IPS DF 4.7 (cell line): ENCODE measurements around the gene ALG3.
"Not testable (repeated sequence)": the region's sequence is repeated elsewhere in the genome, so short reads cannot be mapped to it uniquely, and the experiment has no call there.

ENCODE experiments used
- DNase-seq: peaks from one replicate; pipeline ENCODE4 v3.0.0-alpha.2; 2013; ENCODE audit warnings: low spot score; ENCODE audit errors: extremely low read depth

Gene ALG3

DNA sequence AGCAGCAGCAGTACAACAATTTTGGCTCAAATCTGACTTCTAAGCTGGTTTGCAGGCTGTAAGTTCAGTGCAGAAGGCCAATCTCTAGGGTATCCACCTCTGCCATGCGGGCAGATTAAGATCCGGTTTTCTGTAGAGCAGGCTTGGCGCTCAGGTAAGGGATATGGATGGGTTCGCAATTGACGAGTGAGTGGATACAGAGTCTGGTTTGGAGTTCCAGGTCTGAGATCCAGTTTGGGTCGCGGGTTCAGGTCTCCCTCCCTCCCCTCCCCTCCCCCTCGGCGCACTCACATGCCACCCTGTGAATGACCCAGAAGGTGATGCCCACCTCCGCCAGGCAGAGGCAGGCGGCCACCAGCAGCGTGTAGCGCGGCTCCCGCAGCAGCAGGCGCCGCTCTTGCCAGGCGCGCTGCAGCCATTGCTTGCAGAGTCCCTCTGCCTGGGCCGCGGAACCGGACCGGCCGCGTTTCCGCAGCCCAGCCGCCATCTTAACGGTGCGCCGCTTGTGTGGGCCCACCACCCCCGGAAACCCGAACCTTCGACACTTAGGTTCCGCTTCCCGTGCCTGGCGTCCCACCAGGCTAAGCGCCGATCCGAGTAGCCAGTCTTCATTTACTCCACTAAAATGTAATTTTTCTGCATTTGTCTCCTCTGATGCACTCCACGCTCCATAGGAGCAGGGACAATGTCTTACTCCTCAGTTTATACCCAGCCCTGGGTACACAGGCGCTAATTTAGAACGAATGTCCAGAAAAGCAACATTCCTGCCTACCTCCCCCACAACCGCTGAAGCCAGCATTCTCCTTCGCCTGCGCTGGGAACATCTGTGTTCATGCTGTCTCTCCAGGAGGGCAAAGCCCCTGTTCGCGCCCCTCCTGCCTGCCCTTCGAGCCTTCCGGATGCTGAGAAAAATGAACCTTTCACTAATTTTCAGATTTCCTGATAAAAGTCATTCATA lies at the start of gene ALG3:
TSS of gene ALG3 (minus strand) at position 509 of the 958 bp plus-strand sequence. CDS start at position 487, 22 bp downstream.
- no peak for DNase-seq

DNA sequence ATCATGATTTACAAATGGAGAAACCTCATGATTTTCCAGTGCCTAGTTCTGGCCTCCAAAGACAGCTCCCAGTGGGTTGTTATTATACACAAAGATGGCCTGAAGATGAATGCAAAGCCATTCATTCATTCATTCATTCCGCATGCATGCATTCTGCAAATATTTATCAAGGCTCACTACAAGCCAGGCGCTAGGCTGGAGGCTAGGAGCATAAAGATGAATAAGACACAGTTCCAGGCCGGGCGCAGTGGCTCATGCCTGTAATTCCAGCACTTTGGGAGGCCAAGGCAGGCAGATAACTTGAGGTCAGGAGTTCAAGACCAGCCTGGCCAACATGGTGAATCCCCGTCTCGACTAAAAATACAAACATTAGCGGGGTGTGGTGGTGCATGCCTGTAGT lies 47.9 kb upstream of the ALG3 start:
- no peak for DNase-seq

DNA sequence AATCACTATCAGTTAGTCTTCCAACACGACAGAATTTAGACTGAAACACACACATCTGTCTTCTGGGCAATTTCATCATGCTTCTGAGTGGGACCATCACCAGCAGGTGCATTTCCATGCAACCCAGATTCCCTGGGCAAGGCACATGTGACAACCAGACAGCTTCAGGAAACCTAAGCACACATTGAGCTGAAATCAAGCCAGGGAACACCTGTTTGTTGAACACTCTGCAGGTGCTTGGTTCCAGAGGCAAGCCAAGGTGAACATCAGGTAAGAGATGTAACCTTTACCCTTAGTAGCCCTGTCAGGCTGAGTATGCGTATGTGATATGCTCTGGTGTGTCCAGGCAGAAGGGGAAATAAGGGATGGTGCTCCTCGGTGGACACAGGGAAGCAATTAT lies 47.0 kb upstream of the ALG3 start:
- no peak for DNase-seq

DNA sequence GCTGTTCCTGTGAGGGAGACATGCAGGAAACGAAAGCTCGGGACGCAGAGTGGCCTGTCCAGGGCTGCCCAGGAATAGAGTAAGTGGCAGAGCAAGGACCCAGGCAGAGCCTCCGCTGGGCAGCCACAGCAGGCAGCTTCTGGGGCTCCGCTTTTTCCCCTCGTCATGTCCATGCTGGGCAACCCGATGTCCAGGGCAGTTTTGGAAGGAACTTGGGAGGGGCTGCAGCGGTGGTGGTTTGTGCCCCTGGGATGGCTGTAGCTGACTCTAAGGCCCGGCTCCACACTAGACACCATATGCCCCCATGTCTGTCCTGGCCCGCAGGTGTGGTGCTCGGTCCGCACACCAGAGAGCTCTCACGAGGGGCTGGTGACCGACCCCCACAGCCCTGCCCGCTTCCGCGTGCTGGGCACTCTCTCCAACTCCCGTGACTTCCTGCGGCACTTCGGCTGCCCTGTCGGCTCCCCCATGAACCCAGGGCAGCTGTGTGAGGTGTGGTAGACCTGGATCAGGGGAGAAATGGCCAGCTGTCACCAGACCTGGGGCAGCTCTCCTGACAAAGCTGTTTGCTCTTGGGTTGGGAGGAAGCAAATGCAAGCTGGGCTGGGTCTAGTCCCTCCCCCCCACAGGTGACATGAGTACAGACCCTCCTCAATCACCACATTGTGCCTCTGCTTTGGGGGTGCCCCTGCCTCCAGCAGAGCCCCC lies 43.1 kb upstream of the ALG3 start:
- DNase-seq = no peak

DNA sequence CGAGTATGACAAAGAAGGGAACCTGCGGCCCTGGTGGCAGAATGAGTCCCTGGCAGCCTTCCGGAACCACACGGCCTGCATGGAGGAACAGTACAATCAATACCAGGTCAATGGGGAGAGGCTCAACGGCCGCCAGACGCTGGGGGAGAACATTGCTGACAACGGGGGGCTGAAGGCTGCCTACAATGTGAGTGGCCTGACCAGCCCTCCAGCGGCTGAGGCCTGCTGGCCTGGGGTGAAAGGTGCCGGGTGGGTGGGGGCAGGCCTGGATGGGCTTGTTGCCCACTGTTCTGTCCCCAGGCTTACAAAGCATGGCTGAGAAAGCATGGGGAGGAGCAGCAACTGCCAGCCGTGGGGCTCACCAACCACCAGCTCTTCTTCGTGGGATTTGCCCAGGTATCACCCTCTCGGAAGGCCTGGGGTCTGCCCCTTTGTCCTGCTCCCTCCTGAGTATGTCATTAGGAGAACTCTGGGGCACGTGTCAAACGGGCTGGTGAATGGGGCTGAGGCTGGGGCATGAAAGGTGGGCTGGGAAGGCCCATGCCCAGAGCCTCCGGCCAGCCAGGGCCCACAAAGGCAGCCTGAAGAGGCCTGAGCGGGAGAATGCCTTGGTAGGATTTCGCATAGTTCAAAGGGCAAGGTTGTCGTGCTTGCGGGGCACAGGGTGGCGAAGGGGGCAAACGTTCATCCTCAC lies 42.4 kb upstream of the ALG3 start:
- DNase-seq = no peak

DNA sequence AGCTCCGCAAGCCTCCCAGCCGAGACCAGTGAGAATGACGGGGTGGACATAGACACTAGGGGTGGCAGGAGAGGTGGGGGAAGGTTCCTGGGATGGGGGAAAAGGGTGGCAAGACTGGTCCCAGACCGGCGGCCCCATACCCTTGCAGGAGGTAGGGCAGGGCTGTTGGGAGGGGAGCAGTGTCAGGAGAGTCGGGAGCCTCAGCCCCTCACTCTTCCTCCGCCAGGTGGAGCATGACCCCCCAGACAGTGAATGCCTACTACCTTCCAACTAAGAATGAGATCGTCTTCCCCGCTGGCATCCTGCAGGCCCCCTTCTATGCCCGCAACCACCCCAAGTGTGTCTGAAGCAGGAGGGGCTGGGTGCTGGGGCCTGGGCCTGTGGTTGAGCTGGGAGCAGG lies 41.6 kb upstream of the ALG3 start:
- no peak for DNase-seq

DNA sequence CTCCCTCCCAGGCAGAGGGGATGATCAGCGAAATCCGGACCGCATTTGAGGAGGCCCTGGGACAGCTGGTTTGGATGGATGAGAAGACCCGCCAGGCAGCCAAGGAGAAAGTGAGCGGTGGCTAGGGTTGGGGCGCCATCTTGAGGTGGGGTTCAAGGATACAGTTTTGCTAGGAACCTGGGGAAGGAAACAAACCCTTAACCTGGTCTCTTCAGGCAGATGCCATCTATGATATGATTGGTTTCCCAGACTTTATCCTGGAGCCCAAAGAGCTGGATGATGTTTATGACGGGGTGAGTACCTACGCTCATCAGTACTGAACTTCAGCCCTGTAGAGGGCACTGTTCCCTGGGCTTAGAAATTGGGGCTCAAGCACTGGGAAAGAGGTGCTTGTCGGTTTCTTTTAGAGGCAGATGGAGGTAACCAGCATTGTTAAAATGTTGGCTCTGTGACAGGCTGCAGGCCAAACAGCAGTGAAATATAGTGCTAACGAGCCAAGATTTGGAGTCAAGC lies 40.7 kb upstream of the ALG3 start:
- peak; percentile 71 for DNase-seq

DNA sequence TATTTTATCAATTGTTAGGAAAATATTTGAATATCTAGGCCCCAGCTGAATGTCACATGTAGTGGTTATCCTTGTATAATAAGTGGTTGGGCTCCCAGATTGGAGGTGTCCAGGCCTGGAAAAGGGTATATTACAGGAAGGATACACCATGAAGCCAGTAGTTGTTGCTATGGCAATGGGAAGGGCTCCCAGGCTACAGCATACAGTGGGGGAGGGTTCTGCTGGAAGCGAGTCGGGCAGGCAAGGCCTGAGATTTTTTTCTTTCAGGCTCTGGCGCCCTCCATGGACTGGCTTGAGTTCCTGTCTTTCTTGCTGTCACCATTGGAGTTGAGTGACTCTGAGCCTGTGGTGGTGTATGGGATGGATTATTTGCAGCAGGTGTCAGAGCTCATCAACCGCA lies 35.9 kb upstream of the ALG3 start:
- no peak for DNase-seq

DNA sequence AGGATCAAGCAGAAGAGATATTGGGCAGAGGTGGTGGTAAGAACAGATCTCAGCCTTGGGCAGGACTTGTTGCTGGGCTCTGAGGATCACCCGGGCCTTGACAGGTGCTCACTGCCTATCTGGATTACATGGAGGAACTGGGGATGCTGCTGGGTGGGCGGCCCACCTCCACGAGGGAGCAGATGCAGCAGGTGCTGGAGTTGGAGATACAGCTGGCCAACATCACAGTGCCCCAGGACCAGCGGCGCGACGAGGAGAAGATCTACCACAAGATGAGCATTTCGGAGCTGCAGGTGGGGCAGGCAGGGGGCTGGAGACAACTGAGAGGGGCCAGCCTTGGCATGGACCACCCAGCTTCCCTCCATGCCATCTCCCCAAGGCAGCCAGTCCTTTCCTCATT lies 34.9 kb upstream of the ALG3 start:
- DNase-seq = no peak

DNA sequence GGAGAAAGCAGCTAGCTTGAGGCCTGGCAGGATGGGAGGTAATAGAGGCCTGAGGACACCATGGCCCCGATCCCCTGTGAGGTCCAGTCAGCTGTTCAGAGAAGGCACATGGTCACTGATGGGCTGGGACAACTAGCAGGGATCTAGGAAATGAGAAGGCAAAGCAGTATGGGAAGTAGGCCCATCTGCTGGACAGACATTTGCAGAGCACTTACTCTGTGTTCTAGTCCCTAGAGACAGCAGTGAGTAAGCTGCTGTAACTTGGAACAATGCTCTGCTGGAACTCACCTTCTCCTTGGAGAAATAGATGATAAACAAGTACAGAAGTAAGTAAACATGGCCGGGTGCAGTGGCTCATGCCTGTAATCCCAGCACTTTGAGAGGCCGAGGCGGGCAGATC lies 34.2 kb upstream of the ALG3 start:
- no peak for DNase-seq

DNA sequence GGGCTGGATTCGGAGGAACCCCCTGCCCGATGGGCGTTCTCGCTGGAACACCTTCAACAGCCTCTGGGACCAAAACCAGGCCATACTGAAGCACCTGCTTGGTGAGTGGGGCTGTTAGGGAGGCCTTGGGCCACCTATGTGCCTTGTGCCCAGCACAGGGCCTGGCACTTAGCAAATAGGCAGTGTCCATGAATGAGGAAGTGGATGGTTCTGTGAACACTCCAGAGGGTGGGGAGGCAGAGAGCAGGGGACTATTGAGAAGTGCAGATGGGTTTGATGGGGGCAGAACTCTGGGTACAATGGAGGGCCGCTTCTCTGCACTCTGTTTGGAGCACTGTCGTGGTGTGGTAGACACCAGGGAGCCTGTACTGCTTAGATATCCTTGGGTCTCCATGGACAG lies 28.6 kb upstream of the ALG3 start:
- no peak for DNase-seq

DNA sequence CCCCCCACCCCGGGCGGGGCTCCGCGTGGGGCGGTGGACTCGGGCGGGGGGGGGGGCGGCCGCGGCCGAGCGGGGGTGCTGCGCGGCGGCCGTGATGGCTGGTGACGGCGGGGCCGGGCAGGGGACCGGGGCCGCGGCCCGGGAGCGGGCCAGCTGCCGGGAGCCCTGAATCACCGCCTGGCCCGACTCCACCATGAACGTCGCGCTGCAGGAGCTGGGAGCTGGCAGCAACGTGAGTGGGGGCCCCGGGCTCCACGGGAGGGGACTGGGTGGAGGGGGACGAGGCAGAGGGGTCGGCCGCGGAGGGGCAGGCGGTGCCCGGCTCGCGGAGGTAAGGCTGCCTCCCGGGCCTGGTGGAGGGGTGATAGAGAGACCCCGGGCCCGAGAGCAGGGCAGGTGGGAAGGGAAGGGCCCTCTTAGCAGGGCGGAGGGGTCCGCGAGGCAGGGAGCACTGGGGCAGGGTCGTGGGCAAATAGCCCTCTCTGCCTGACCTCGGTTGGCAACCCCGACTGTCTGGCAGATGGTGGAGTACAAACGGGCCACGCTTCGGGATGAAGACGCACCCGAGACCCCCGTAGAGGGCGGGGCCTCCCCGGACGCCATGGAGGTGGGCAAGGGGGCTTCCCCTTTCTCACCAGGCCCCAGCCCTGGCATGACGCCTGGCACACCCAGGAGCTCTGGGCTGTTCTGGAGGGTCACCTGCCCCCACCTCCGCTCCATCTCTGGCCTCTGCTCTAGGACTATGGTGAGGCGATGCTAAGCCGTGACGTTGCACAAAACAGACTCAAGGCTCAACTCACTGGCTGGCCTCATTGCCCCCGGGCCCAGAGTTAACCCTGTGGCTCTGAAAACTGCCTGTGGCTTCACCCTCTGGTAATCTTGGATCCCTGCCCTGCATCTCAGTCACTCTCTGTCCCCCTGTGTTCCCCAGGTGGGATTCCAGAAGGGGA lies 27.5 kb upstream of the ALG3 start, which contains the start of gene ECE2:
TSS of gene ECE2 (plus strand) at position 62 of the 950 bp plus-strand sequence. CDS start at position 194, 132 bp downstream.
- DNase-seq = no peak

DNA sequence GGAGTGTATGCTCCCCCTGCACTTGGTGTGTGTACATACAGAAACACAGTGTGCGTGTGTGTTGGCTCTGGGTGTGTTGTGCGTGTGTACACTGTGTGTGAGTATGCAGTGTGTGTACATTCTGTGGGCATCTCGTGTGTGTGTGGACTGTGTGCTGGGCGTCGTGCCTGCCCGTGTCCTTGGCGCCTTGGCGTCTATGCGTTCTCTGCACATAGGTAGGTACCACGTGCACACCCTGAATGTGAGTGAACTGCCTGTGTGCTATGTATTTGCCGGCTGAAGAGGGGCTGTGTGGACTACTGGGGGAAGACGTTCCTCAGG lies 26.6 kb upstream of the ALG3 start:
- DNase-seq = no peak

DNA sequence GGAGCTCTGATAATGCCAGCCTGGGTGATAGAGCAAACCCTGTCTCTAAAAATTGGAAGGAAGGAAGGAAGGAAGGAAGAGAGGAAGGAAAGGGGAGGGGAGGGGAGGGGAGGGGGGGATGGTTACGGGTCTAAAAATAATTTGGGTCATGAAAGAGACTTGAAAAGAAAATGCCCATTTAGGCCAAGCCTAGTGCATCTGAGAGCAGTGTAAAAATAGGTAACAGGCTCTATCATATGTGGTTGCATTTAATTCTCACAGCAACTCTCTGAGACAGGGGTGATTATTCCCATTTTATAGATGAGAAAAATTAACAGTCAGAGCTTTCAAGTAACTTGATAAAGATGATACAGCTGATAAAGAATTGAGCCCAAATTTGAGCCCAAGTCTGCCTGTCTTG lies 23.5 kb upstream of the ALG3 start:
- DNase-seq = no peak

DNA sequence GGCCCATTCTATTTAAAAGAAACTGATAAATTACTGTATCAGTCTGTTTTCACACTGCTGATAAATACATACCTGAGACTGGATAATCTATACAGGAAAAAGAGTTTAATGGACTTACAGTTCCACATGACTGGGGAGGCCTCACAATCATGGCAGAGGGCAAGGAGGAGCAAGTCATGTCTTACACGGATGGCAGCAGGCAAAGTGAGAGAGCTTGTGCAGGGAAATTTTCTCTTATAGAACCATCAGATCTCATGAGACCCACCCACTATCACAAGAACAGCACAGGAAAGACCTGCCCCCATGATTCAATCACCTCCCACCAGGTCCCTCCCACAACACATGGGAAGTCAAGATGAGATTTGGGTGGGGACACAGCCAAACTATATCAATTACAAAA lies 18.5 kb upstream of the ALG3 start:
- DNase-seq = not testable (repeated sequence)

DNA sequence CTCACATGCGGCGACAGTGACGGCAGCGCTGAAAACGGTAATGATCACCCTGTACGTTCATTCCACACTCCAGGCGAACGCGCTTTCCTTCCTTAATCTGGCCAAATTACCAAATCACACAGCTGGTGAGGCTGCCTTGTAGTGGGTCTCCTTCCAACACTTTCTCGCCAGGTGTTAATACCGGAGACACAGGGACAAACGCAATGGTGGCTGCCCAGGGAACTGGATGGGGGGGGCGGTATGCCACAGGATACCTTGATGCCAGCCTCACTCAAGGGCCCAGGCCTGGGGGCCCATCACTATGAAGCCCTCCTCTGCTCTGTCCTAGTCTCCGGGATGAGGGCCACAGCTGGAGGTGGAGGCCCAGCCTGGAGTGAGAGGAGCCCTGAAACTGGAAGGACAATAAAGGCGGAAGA lies 14.0 kb upstream of the ALG3 start:
- DNase-seq = no peak

DNA sequence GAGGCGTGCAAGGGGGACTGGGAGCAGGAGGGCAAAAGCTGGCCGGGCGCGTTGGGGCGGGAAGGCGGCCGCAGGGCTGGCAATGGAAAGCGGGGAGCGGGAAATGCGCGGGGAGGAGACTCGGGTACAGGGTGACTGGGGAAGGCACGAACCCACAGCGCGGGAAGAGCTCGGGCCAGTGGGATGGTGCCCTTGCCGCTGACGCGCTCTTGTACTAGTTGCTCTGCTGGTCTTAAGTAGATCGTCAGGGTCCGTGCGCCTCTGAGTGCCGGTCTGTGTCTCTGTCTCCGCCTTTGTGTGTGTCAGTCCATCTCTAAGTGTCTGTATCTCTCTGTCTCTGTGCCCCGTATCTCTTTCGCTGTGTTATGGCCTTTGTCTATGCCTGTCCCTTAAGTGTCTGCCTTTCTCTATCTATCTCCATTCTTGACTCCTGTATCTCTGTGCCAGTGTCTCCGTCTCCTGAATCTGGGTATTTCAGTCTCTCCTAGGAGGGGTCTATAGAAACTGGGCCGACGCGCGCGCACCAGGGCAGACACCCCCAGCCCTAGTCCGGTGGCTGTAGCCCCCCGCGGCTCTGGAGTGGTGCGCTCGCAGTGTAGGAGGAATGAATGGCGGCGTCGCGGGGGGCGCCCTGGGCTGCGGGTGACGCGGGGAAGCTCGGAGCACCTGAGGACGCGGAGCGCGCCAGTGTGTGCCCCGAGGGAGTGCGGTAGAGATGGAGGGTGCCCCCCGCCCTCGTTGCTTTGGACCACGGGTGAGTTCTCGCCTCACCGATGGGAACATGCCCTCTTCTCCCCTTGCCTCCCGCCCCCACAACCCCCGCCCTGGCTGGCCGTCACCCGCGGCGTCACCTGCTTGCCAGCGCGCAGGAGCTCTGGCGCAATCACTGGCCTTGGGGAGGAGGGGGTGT lies 13.3 kb upstream of the ALG3 start:
- no peak for DNase-seq

DNA sequence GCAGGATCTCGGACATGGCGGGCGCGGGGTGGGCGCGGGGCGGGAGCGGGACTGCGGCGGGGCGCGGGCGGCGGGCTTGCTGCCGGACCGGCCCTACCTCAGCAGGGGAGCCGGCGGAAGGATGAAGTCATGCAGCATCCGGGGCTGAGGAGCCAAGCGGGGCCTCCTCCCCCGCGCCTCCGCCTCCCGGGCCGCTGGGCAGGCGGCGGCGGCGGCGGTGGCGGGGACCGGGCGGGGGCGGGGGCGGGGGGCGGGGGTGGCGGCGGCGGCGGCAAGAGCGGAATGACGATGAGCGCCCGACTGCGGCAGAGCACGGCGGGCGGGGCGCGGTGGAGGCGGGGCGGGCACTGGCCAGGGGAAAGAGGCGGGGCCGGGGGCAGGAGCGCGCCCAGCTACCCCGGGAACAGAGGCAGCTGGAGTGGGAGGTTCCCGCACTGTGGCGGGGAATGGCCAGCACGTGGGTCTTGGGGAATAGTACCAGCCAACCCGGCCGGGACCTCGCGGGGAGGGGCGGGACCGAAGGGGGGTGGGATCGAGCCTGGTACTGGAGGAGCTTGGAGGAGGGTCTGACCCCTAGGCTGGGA lies 12.6 kb upstream of the ALG3 start, which contains the start of gene CAMK2N2:
TSS of gene CAMK2N2 (minus strand) at position 284 of the 584 bp plus-strand sequence. CDS start at position 16, 268 bp downstream.
- peak; percentile 51 for DNase-seq

DNA sequence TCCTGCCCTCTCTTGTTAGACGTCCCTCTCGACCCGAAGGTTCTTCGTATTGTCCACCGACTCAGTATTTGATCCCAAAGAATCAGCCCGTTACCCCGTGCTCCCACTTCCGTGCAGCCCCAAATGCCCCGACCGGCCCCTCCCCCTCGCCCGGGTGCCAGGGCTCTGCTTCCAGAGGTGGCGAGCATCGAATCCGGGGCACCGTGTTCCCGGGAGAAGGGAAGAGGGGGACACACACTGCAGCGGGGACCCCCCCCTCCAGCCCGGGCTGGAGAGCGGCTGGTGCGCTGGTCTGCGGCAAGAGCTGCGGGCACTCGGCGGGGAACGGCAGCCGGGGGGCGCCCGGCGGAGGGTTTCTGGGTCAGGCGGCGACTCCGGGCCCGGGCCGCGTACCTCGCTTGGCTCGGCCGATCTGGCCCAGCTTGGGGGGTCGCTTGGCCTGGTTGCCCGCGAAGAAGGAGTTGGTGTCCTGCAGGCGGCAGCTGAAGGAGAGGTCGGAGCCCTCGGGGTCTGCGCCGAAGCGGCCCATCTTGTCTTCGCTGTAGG lies 12.0 kb upstream of the ALG3 start:
- DNase-seq = no peak
